A549 (cell line): ENCODE results near the gene ARHGAP26. TPM values are rescaled to one million over a fixed set of nuclear protein-coding genes. Genes with fewer than 3 reads are reported as not detected.

Experiments used
- ATAC-seq, 2 experiments: fragments of 200-7000 bp in 1 of 2; fragments of >200 bp in 1 of 2; cut with Nextera tagmentation in 1 of 2; cut with Tn5 transposase in 1 of 2; 3 replicates each; pipeline versions ENCODE4 v1.8.0 to v1.9.1; 2018 to 2020; ENCODE audit warnings: mild to moderate bottlenecking in 1 of 2, moderate library complexity in 1 of 2
- CTCF ChIA-PET: fragments of 300-600 bp; sonication (Branson Sonifier 250); formaldehyde crosslinking; extraction: SDS; loops from one replicate; lab custom pipeline; 2021; ENCODE audit warnings: antibody characterized with exemption, inconsistent platforms; lab: Yijun Ruan, JAX
- POLR2A ChIA-PET: fragments of 350-600 bp; formaldehyde crosslinking; extraction: SDS; loops from one replicate; lab custom pipeline; 2021; ENCODE audit warnings: antibody characterized with exemption, inconsistent platforms; lab: Yijun Ruan, JAX
- DNase-seq, 2 experiments: peaks; one replicate each; pipeline versions ENCODE4 v3.0.0 to v3.0.0-alpha.2; 2011 to 2016; ENCODE audit warnings: low read depth in 1 of 2, low spot score in 1 of 2
- FAIRE-seq: peaks from 2 replicates; lab custom pipeline; 2011; peaks lifted over from hg19 to GRCh38; lab: Jason Lieb, UNC
- H3K27ac ChIP-seq, 2 experiments: fragments of >200 bp; sonication (Bioruptor Twin); formaldehyde crosslinking; 3 replicates each; pipeline ENCODE4 v1.5.1; 2016 to 2017
- H3K4me1 ChIP-seq: fragments of >200 bp; sonication (Bioruptor Twin); formaldehyde crosslinking; 3 replicates; pipeline ENCODE4 v1.6.1; 2016
- H3K4me2 ChIP-seq: fragments of >200 bp; sonication (Bioruptor Twin); formaldehyde crosslinking; 3 replicates; pipeline ENCODE4 v1.6.1; 2016
- H3K4me3 ChIP-seq: fragments of >200 bp; sonication (Bioruptor Twin); formaldehyde crosslinking; 3 replicates; pipeline ENCODE4 v1.5.1; 2016
- H3K9me3 ChIP-seq: fragments of >200 bp; sonication (Bioruptor Twin); formaldehyde crosslinking; 3 replicates; pipeline ENCODE4 v1.6.1; 2016
- BHLHE40 ChIP-seq: IDR thresholded peaks from 2 replicates; pipeline ENCODE4 v1.6.1; 2012; ENCODE audit warnings: low read depth, low read length, inconsistent platforms
- CBX8 ChIP-seq: fragments of 200-600 bp; sonication (generic); IDR thresholded peaks from 2 replicates; pipeline ENCODE4 v1.6.1; 2016
- EHF ChIP-seq: fragments of 250-450 bp; sonication (Bioruptor Pico); IDR thresholded peaks from 2 replicates; pipeline ENCODE4 v1.5.0; 2020; ENCODE audit warnings: mild to moderate bottlenecking
- ESRRA ChIP-seq: fragments of 150-350 bp; IDR thresholded peaks from 2 replicates; pipeline ENCODE4 v1.6.1; 2014; ENCODE audit warnings: mild to moderate bottlenecking, low read length, borderline replicate concordance
- HDAC2 ChIP-seq: fragments of 200-600 bp; sonication (generic); IDR thresholded peaks from 2 replicates; pipeline ENCODE4 v1.6.1; 2016
- JUNB ChIP-seq: fragments of >200 bp; sonication (Bioruptor Twin); formaldehyde crosslinking; IDR thresholded peaks from 2 replicates; pipeline ENCODE4 v1.6.1; 2016
- MAFK ChIP-seq: fragments of 450-650 bp; IDR thresholded peaks from 2 replicates; pipeline ENCODE4 v1.6.1; 2014; ENCODE audit not compliant: partially characterized antibody
- NR3C1 ChIP-seq: fragments of >200 bp; sonication (Bioruptor Twin); formaldehyde crosslinking; IDR thresholded peaks from 3 replicates; pipeline ENCODE4 v1.6.1; 2017
- PHF8 ChIP-seq: fragments of 200-600 bp; sonication (generic); IDR thresholded peaks from 2 replicates; pipeline ENCODE4 v1.6.1; 2016; ENCODE audit warnings: low read depth, mild to moderate bottlenecking, antibody characterized with exemption, moderate library complexity, borderline replicate concordance
- POLR2AphosphoS2 ChIP-seq: conservative IDR thresholded peaks from 2 replicates; pipeline ENCODE4 v1.6.1; 2012; ENCODE audit warnings: low read length, improper control_type of control experiment, inconsistent platforms
- RAD21 ChIP-seq, 2 experiments: fragments of >200 bp in 1 of 2; sonication (Bioruptor Twin) in 1 of 2; formaldehyde crosslinking in 1 of 2; IDR thresholded peaks in 1 of 2; conservative IDR thresholded peaks in 1 of 2; 2 replicates in 1 of 2; 3 replicates in 1 of 2; pipeline ENCODE4 v1.6.1; 2012 to 2018; ENCODE audit warnings: inconsistent platforms in 1 of 2
- RARB ChIP-seq: fragments of 250-450 bp; sonication (Bioruptor Pico); IDR thresholded peaks from 2 replicates; pipeline ENCODE4 v1.8.0; 2021; ENCODE audit warnings: mild to moderate bottlenecking, moderate library complexity
- RCOR1 ChIP-seq: fragments of 150-350 bp; IDR thresholded peaks from 2 replicates; pipeline ENCODE4 v1.6.1; 2014; ENCODE audit warnings: antibody characterized with exemption, low read length, low read depth
- SREBF2 ChIP-seq: fragments of 450-650 bp; IDR thresholded peaks from 2 replicates; pipeline ENCODE4 v1.6.1; 2014; ENCODE audit warnings: mild to moderate bottlenecking, moderate library complexity
- WGBS: methylation state at CpG from one replicate; pipeline ENCODE4 v1.1.6; 2017; ENCODE audit errors: missing lambda C conversion rate; 5-methylcytosine and 5-hydroxymethylcytosine counted together
- polyA plus RNA-seq, 4 experiments: library from polyadenylated mRNA; depleted of rRNA in 3 of 4; stranded (reverse); fragments of >200 nt; fragmentation: RNase III in 1 of 4; extraction: RNeasy Plus Mini Kit Qiagen cat#74134 plus additional on column Dnase treatment in 1 of 4; gene quantifications; 2 replicates in 3 of 4; 3 replicates in 1 of 4; pipeline ENCODE4 v1.2.3, GENCODE V29; 2011 to 2017
- TF ChIP-seq, protein P1 (sequence below): fragments of 450-650 bp; IDR thresholded peaks from 2 replicates; pipeline ENCODE4 v1.6.1; 2014; ENCODE audit warnings: antibody characterized with exemption
- TF ChIP-seq, protein P2 (sequence below): IDR thresholded peaks from 2 replicates; pipeline ENCODE4 v1.6.1; 2012
- TF ChIP-seq, protein P3 (sequence below): IDR thresholded peaks from 2 replicates; pipeline ENCODE4 v1.6.1; 2012; ENCODE audit warnings: low read depth, borderline replicate concordance
- TF ChIP-seq, protein P4 (sequence below): fragments of >200 bp; sonication (Bioruptor Twin); formaldehyde crosslinking; IDR thresholded peaks from 2 replicates; pipeline ENCODE4 v1.6.1; 2016

Gene ARHGAP26
- polyA plus RNA-seq, 2 of the 4 experiments (the other 2 are of a cell fraction): 6.6 to 19.1 TPM

DNA sequence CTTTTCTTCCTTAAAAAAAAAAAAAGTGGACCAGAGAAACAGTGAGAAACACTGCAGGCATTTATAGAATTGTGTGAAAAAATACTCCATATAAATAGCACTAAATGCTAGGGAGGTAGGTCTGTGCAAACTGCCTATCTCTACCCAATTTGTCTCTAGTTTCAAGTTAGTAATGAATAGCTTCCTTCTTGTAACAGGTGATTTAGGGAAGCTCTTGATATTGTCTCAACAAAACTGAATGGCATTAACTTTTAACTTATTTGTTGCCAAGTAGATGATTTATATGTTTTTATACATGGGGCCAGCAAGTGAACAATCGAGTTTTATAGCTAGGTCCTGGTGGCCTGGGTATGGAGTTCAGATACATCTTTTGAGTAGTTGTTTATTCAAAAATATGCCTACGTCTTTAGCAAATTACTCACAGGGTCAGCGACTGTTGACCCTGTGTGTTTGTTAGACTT is 349.7 kb downstream of the ARHGAP26 start (continued):
- TF ChIP-seq, protein P1, sequence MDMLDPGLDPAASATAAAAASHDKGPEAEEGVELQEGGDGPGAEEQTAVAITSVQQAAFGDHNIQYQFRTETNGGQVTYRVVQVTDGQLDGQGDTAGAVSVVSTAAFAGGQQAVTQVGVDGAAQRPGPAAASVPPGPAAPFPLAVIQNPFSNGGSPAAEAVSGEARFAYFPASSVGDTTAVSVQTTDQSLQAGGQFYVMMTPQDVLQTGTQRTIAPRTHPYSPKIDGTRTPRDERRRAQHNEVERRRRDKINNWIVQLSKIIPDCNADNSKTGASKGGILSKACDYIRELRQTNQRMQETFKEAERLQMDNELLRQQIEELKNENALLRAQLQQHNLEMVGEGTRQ: no peak
- TF ChIP-seq BHLHE40: no peak
- no peak for TF ChIP-seq JUNB
- TF ChIP-seq CBX8: no peak
- TF ChIP-seq PHF8: no peak

DNA sequence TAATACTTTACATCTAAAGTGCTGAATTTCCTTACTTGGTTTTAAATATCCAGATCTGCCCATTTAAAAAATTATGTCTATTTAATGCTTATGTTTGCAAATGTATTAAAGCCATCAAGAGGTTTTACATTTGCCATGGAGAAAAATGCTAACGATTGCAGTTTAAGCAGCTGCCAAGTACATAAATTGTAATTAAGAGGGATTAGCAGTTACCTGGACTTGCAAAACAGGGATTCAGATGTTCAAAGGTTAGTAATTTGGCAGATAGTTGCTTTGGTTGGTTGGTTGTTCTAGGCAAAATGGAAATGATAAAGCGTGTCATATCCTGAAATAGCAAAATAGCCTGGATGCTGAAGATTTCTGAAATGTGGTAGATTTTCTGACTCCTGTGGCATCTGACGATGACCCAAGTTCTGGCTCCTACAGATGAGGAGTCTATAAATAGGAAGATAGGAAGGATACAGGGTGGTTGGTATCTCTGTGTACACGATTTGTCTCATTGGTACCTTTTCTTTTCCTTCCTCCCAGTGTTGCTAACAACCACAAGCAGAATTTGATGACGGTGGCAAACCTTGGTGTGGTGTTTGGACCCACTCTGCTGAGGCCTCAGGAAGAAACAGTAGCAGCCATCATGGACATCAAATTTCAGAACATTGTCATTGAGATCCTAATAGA is 350.4 kb downstream of the ARHGAP26 start:
- ATAC-seq: no peak
- no peak for TF ChIP-seq RCOR1
- TF ChIP-seq, protein P2, sequence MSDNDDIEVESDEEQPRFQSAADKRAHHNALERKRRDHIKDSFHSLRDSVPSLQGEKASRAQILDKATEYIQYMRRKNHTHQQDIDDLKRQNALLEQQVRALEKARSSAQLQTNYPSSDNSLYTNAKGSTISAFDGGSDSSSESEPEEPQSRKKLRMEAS: no peak
- peak; percentile 4 for TF ChIP-seq MAFK
- TF ChIP-seq, all 56 proteins: peak for 1
- Histone ChIP-seq H3K27ac (no peak overlapping the region), H3K4me1 (no peaks in the 10 kb centered on the region; the same call in 2 of the 3 replicates), H3K4me2 (no peak overlapping the region), H3K9me3 (no peaks in the 10 kb centered on the region), H3K4me3 (no peak overlapping the region)
- FAIRE-seq (no peak), DNase-seq (no peak)
- WGBS: 95% methylated on average over 5 of the region's 5 CpGs
- POLR2A ChIA-PET: no interaction called here
- CTCF ChIA-PET: interaction anchor here (3.5 kb wide), 1 partner anchor 11 kb away, joined by 14 read pairs; no protein-coding TSS in a partner anchor

DNA sequence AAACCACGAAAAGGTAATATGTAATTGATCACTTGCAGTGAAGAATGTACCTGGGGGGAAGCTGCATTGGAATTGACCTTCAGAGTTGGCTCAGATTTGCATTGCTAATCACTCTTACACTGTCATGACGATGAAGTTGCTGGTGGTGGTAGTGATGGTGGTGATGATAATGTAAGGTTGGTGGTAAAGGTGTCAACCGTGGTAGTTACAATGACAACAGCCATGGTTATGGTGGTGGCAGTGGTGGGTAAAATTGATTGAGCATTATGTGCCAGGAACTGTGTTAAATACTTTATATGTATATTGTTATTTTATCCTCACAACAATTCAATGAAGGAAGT is 350.9 kb downstream of the ARHGAP26 start:
- Histone ChIP-seq H3K27ac (no peak overlapping the region), H3K4me2 (no peak overlapping the region), H3K9me3 (no peaks in the 10 kb centered on the region), H3K4me1 (no peaks in the 10 kb centered on the region; the same call in 2 of the 3 replicates), H3K4me3 (no peak overlapping the region)
- ATAC-seq (no peak), FAIRE-seq (no peak), DNase-seq (no peak)
- TF ChIP-seq POLR2AphosphoS2 (no peak), ESRRA (no peak), SREBF2 (no peak), RAD21 (conservative IDR thresholded peaks at IDR 0.05 in 1 of 2, IDR thresholded peaks at IDR 0.05 in 1 of 2) (no peak), RARB (CRISPR knock-in tag) (no peak), NR3C1 (no peak), MAFK (no peak), HDAC2 (no peak), EHF (CRISPR knock-in tag) (no peak)
- TF ChIP-seq, protein P3, sequence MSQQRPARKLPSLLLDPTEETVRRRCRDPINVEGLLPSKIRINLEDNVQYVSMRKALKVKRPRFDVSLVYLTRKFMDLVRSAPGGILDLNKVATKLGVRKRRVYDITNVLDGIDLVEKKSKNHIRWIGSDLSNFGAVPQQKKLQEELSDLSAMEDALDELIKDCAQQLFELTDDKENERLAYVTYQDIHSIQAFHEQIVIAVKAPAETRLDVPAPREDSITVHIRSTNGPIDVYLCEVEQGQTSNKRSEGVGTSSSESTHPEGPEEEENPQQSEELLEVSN: no peak
- TF ChIP-seq, protein P1: no peak
- TF ChIP-seq, protein P2: no peak
- TF ChIP-seq, protein P4, sequence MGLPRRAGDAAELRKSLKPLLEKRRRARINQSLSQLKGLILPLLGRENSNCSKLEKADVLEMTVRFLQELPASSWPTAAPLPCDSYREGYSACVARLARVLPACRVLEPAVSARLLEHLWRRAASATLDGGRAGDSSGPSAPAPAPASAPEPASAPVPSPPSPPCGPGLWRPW: no peak
- ChIA-PET CTCF (no interaction called here), POLR2A (no interaction called here)
- WGBS: 93% methylated on average over 3 of the region's 3 CpGs

DNA sequence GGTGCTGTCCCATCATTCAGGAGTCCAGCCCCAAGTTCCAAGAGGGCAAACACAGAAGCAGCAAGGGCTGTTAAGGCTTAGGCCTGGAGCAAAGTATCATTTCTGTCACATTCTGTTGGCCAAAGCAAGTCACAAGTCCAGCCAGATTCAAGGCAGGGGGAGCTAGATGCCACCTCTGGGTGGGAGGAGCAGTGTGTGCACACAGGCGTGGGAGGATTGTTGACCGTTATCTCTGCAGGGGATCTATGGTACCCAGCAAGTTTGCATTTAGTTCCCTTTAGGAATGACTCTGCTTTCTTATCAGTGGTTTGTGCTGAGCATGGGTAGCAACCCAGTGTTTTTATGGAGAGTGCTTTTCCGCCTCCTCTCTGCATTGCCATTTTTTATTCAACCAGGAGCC is 354.4 kb downstream of the ARHGAP26 start:
- Histone ChIP-seq H3K4me3 (no peak overlapping the region), H3K4me1 (no peaks in the 10 kb centered on the region; the same call in 2 of the 3 replicates), H3K9me3 (no peaks in the 10 kb centered on the region), H3K4me2 (no peak overlapping the region), H3K27ac (no peak overlapping the region)
- FAIRE-seq: no peak
- DNase-seq: no peak
- ChIA-PET CTCF (no interaction called here), POLR2A (no interaction called here)
- ATAC-seq: no peak
- TF ChIP-seq, protein P4: no peak
- TF ChIP-seq SREBF2 (no peak), RCOR1 (no peak)
- 90% methylated on average over 3 of the region's 3 CpGs for WGBS
